ENCODE results near the gene CDH4. TPM values are rescaled to one million over a fixed set of nuclear protein-coding genes. Genes with fewer than 3 reads are reported as not detected.
A peak's percentile ranks its signal among the peaks of the same experiment; 100 is the strongest.

The CDH4 gene
- total RNA-seq, 6 experiments from 2014 or later, result 5.8 to 12.8 (median 10.9) TPM

DNA sequence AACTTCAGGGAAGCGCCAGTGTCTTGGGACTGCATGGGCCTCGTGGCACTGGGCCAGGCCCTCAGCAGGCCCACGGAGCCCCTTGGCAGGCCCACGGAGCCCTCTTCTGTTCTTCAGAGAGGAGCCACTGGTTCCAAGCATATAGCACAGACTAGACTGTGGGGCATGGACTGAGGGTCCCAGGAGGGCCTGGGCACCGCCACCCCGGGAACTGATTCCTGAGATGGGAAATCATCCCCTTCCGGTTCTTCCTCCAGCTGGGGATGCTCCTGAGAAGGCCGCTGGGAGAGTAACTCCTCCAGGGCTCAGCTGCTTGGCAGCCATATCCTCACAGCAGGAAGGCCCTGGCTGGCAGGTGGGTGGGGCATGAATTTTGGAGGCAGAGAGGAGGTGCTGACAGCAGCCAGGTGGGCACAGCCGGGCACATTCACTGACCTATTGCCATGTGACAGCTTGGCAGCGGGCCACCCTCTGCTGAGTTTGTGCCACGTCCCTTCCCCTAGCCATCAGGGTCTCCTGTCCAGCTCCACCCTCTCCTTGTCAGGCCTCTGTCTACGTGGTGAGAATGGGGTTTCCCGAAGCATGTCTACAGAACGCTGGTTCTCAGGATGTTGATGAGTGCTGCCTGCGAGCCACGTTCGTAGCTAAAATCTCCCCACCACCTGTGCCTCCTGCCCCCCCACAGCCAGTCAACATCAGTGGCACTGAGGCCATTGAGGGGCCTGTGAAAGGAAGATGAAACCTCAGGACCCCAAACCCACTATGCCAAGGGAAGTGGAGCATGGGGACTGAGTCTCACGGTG lies 661.6 kb downstream of the CDH4 start:
- Mint-ChIP-seq H3K27ac (no peak overlapping the region), H3K4me1 (ENCODE audit: low read depth) (no peaks in the 10 kb centered on the region), H3K27me3 (ENCODE audit: insufficient read depth) (peaks cover 15% of the 10 kb centered on the region), H3K4me3 (no peak overlapping the region), H3K9me3 (peaks cover 9% of the 10 kb centered on the region), H3K36me3 (ENCODE audit: low read depth) (peaks cover 9% of the 10 kb centered on the region)
- DNase-seq, result no peak
- no peak for TF ChIP-seq CTCF (IDR thresholded peaks at IDR 0.05)

DNA sequence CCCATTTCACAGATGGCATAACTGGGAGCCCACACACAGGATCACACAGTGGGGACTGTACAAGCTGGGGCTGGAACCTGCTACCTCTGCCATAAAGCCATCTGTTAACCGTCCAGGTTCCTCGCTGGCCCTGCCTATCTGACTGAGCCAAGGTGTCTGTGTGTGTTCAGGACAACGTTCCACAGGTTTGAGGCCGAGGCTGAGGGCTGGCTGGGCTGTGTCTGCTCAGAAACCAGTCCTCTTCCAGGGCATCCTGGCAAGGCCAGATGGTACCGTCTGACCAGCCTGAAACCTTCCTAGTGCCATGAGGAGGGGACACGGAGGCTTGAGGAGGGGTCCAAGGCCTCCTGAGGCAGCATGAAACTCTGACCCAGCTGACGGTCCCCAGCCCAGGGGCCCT lies 663.0 kb downstream of the CDH4 start:
- Mint-ChIP-seq H3K9me3 (peaks cover 9% of the 10 kb centered on the region), H3K27ac (no peak overlapping the region)

DNA sequence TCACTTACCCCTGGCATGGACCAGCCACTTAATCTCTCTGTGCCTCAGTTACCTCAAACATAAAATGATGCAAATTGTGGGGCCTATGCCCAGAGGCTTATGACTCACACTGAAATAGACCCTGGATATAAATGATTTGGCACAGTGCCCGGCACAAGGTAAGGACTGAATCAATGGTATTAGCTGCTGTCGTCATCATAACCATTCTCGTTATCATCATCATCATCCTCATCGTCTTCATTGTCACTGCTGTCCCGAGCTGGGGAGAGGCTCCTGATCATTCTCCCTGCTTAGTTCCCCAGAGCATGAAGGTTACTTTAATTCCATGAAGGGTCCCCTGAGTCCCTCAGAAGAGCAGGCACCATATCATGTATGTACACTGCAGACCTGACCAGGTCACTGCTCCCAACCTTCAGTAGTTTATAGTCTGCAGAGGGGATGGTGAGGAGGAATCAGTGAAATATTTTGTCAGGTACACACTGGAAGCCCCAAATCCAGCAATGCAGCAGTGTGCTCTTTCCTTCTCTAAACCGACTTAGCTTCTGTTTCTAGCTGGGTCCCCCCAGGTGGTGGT lies 664.3 kb downstream of the CDH4 start:
- H3K27me3 Mint-ChIP-seq (ENCODE audit: insufficient read depth), result peaks cover 14% of the 10 kb centered on the region
- H3K4me3 Mint-ChIP-seq, result no peak overlapping the region
- no peak for DNase-seq
- no peaks in the 10 kb centered on the region; the same call in 1 of the 2 replicates for H3K9me3 Mint-ChIP-seq
- no peak for TF ChIP-seq CTCF (IDR thresholded peaks at IDR 0.05)
- H3K4me1 Mint-ChIP-seq (ENCODE audit: low read depth), result no peaks in the 10 kb centered on the region
- no peaks in the 10 kb centered on the region; the same call in 1 of the 2 replicates for H3K36me3 Mint-ChIP-seq (ENCODE audit: low read depth)
- no peak overlapping the region for H3K27ac Mint-ChIP-seq

More for the DNA sequence above, 663.0 kb downstream of the CDH4 start:
- DNase-seq, result no peak
- TF ChIP-seq CTCF (IDR thresholded peaks at IDR 0.05), result no peak
- Mint-ChIP-seq H3K4me3 (no peak overlapping the region), H3K27me3 (ENCODE audit: insufficient read depth) (peaks cover 14% of the 10 kb centered on the region), H3K36me3 (ENCODE audit: low read depth) (peaks cover 7% of the 10 kb centered on the region), H3K4me1 (ENCODE audit: low read depth) (no peaks in the 10 kb centered on the region)

- Mint-ChIP-seq H3K27me3 (ENCODE audit: insufficient read depth) (peaks cover 18% of the 10 kb centered on the region), H3K4me3 (no peak overlapping the region), H3K36me3 (ENCODE audit: low read depth) (no peaks in the 10 kb centered on the region; the same call in 1 of the 2 replicates), H3K4me1 (ENCODE audit: low read depth) (no peaks in the 10 kb centered on the region), H3K27ac (no peak overlapping the region), H3K9me3 (peaks cover 2% of the 10 kb centered on the region)
- no peak for TF ChIP-seq CTCF (IDR thresholded peaks at IDR 0.05)
- DNase-seq, result no peak
These were observed 665.5 kb downstream of the CDH4 start for GRCh38 chr20:61917474-61918145.

DNA sequence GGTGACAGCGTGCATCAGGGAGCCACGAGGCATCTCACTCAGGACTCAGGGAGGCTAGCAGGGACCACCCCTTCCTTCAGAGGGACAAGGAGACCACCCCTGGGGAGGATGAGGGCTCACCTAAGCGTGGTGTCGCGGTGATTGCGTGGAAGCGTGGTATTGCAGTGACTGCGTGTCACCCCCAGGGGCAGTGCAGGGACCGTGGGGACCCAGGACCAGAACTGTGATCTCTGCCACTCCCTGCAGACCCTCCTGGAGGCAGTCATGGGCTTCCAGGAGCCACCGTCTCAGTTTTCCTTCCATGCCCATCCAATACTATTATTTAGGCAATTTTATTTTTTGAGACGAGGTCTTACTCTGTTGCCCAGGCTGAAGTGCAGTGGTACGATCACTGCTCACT lies 666.5 kb downstream of the CDH4 start:
- Mint-ChIP-seq H3K4me3 (no peak overlapping the region), H3K27ac (no peak overlapping the region), H3K36me3 (ENCODE audit: low read depth) (no peaks in the 10 kb centered on the region; the same call in 1 of the 2 replicates), H3K4me1 (ENCODE audit: low read depth) (no peaks in the 10 kb centered on the region), H3K27me3 (ENCODE audit: insufficient read depth) (peaks cover 20% of the 10 kb centered on the region), H3K9me3 (peaks cover 4% of the 10 kb centered on the region)
- DNase-seq, result no peak
- peak; percentile 26; the same call in 1 of the 2 replicates for TF ChIP-seq CTCF (IDR thresholded peaks at IDR 0.05)
